Parathyroid adenoma (tissue), 2 donors: ENCODE data around the gene FGF8.

Experiments
- H2AFZ ChIP-seq: fragments of 300-600 bp; sonication (generic); one replicate; pipeline ENCODE4 v1.7.0; 2017; ENCODE audit warnings: antibody characterized with exemption, mild to moderate bottlenecking
- H3K27ac ChIP-seq: fragments of 300-600 bp; sonication (generic); one replicate; pipeline ENCODE4 v1.7.0; 2017
- H3K27me3 ChIP-seq: fragments of 300-600 bp; sonication (generic); one replicate; pipeline ENCODE4 v1.7.0; 2017; ENCODE audit warnings: low read length; ENCODE audit not compliant: control insufficient read depth, insufficient read depth
- H3K36me3 ChIP-seq: fragments of 300-600 bp; sonication (generic); one replicate; pipeline ENCODE4 v1.7.0; 2017; ENCODE audit warnings: low read length; ENCODE audit not compliant: control insufficient read depth, insufficient read depth
- H3K4me1 ChIP-seq: fragments of 300-600 bp; sonication (generic); one replicate; pipeline ENCODE4 v1.7.0; 2017; ENCODE audit warnings: control low read depth
- H3K4me2 ChIP-seq: fragments of 300-600 bp; sonication (generic); one replicate; pipeline ENCODE4 v1.7.0; 2017; ENCODE audit warnings: low read length
- H3K4me3 ChIP-seq: fragments of 300-600 bp; sonication (generic); one replicate; pipeline ENCODE4 v1.7.0; 2017; ENCODE audit warnings: low read depth, low read length
- H3K79me2 ChIP-seq: fragments of 300-600 bp; sonication (generic); one replicate; pipeline ENCODE4 v1.7.0; 2017; ENCODE audit warnings: control low read depth
- H3K9ac ChIP-seq: fragments of 300-600 bp; sonication (generic); one replicate; pipeline ENCODE4 v1.7.0; 2017; ENCODE audit warnings: mild to moderate bottlenecking
- H3K9me3 ChIP-seq: fragments of 300-600 bp; sonication (generic); one replicate; pipeline ENCODE4 v1.7.0; 2017; ENCODE audit warnings: low read length; ENCODE audit not compliant: control insufficient read depth
- CTCF ChIP-seq: fragments of 300-600 bp; sonication (generic); IDR thresholded peaks from one replicate; pipeline ENCODE4 v1.7.0; 2017; ENCODE audit warnings: antibody characterized with exemption, mild to moderate bottlenecking
- donor health status: primary hyperparathyroidism.

FGF8 gene

GRCh38 chr10:101812606-101813005, 36.7 kb upstream of the FGF8 start:
- H3K79me2 ChIP-seq = peaks cover 72% of the 10 kb centered on the region
- peaks cover 7% of the 10 kb centered on the region for H3K4me1 ChIP-seq
- no peak overlapping the region for H3K4me3 ChIP-seq
- no peak for TF ChIP-seq CTCF
- H3K36me3 ChIP-seq = no peaks in the 10 kb centered on the region
- no peak overlapping the region for H2AFZ ChIP-seq
- no peaks in the 10 kb centered on the region for H3K9me3 ChIP-seq
- no peaks in the 10 kb centered on the region for H3K27me3 ChIP-seq
- H3K27ac ChIP-seq = no peak overlapping the region
- no peak overlapping the region for H3K4me2 ChIP-seq
- no peak overlapping the region for H3K9ac ChIP-seq

- Histone ChIP-seq H3K9me3 (no peaks in the 10 kb centered on the region), H3K79me2 (peaks cover 54% of the 10 kb centered on the region), H3K4me1 (peaks cover 5% of the 10 kb centered on the region), H3K36me3 (no peaks in the 10 kb centered on the region), H3K9ac (no peak overlapping the region), H3K4me2 (no peak overlapping the region), H3K4me3 (no peak overlapping the region), H3K27me3 (no peaks in the 10 kb centered on the region), H2AFZ (no peak overlapping the region), H3K27ac (no peak overlapping the region)
- no peak for TF ChIP-seq CTCF
These were observed 31.2 kb upstream of the FGF8 start for GRCh38 chr10:101807158-101807557.

- Histone ChIP-seq H2AFZ (no peak overlapping the region), H3K27me3 (no peaks in the 10 kb centered on the region), H3K4me1 (no peaks in the 10 kb centered on the region), H3K9me3 (no peaks in the 10 kb centered on the region), H3K36me3 (no peaks in the 10 kb centered on the region), H3K4me3 (no peak overlapping the region), H3K79me2 (peaks cover 35% of the 10 kb centered on the region), H3K27ac (no peak overlapping the region), H3K9ac (no peak overlapping the region), H3K4me2 (no peak overlapping the region)
- TF ChIP-seq CTCF = no peak
These were observed 27.6 kb upstream of the FGF8 start for GRCh38 chr10:101803511-101803910.

DNA sequence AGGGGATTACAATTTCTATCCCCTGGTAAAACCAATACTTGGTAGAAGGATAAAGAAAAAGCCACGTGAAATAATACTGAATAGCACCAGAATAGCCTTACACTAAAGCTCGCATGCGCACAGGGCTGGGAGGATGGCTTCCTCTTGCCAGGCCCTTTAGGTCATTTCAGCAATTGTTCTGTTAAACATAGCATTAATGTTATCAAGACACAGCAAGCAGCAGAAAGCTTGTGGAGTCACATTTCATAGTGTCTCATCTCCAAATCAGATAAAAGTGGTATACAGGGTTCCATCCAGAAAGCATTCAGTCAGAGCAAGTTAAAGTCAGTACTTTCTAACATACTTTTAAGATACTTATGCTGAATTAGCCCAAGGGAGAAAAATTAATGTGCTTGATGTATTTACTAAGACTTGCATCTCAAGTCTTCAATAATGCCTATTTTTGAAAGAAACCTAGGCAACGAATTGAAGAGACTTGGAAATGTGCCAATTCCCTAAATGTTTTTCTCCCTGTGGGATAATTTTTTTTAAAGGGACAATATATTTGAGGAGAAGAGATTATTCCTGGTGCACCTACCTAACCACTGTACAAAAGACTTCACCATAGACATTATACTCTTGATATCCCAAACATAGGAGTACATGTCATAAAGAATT, 21.6 kb upstream of the FGF8 start:
- Histone ChIP-seq H3K4me2 (peak overlapping the region; percentile 50), H3K9me3 (no peaks in the 10 kb centered on the region), H2AFZ (no peak overlapping the region), H3K4me1 (peaks cover 16% of the 10 kb centered on the region), H3K36me3 (no peaks in the 10 kb centered on the region), H3K27me3 (no peaks in the 10 kb centered on the region), H3K4me3 (peak overlapping the region; percentile 33), H3K9ac (no peak overlapping the region), H3K79me2 (peaks cover 32% of the 10 kb centered on the region), H3K27ac (peak overlapping the region; percentile 33)
- TF ChIP-seq CTCF = no peak

- H3K27ac ChIP-seq = no peak overlapping the region
- H3K4me2 ChIP-seq = no peak overlapping the region
- H3K79me2 ChIP-seq = peaks cover 28% of the 10 kb centered on the region
- H2AFZ ChIP-seq = no peak overlapping the region
- H3K9ac ChIP-seq = no peak overlapping the region
- no peaks in the 10 kb centered on the region for H3K27me3 ChIP-seq
- H3K4me3 ChIP-seq = no peak overlapping the region
- no peak for TF ChIP-seq CTCF
- H3K36me3 ChIP-seq = no peaks in the 10 kb centered on the region
- peaks cover 18% of the 10 kb centered on the region for H3K4me1 ChIP-seq
- no peaks in the 10 kb centered on the region for H3K9me3 ChIP-seq
These were observed 17.6 kb upstream of the FGF8 start for GRCh38 chr10:101793526-101793925.
